Measurements from ENCODE around the gene STK10.

DNA sequence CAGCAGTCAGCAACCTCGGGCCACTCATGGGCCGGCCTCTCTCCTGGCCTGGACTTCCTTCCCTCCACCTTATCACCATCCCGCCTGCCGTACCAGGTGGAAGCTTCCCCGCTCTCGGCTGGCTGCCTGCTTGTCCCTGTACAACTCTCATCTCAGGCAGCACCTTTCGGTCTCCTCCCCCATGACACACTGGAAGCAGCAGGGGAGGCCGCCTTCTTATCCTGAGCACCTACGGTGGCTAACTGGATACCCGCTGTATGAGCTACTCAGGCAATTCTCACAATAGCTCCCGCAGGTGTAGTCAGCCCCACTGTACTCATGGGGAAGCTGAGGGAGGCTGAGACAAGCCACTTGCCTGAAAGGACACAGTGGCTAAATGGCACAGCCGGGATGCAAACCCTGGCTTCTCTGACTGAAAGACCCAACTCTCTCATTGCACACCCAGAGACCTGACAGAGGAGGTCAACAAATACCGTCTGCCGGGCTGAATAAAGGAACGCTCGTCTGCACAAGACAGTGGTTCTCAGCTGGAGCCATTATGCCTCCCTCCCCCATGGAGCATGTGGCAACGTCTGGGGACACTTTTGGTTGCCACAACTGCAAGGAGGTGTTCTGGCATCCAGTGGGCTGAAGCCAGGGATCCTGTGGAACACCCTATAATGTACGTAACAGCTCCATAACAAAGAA lies 9.6 kb downstream of the STK10 start:
- TF ChIP-seq, protein P1, sequence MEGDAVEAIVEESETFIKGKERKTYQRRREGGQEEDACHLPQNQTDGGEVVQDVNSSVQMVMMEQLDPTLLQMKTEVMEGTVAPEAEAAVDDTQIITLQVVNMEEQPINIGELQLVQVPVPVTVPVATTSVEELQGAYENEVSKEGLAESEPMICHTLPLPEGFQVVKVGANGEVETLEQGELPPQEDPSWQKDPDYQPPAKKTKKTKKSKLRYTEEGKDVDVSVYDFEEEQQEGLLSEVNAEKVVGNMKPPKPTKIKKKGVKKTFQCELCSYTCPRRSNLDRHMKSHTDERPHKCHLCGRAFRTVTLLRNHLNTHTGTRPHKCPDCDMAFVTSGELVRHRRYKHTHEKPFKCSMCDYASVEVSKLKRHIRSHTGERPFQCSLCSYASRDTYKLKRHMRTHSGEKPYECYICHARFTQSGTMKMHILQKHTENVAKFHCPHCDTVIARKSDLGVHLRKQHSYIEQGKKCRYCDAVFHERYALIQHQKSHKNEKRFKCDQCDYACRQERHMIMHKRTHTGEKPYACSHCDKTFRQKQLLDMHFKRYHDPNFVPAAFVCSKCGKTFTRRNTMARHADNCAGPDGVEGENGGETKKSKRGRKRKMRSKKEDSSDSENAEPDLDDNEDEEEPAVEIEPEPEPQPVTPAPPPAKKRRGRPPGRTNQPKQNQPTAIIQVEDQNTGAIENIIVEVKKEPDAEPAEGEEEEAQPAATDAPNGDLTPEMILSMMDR (conservative IDR thresholded peaks at IDR 0.05; ENCODE audit: low read depth, low read length) = no peak
- TF ChIP-seq EZH2 (IDR thresholded peaks at IDR 0.05; ENCODE audit: low read length, unreplicated experiment) = no peak

Data from PC-3 (cell line).